HG03280 (cell line): ENCODE results near the gene AMBP.
"Not testable (repeated sequence)": the region's sequence is repeated elsewhere in the genome, so short reads cannot be mapped to it uniquely, and the experiment has no call there.

Source experiments
- ATAC-seq: cut with Tn5 transposase; IDR thresholded peaks from one replicate; pipeline ENCODE4 v1.9.1; 2021; ENCODE audit warnings: mild to moderate bottlenecking, moderate library complexity; ENCODE audit not compliant: unreplicated experiment

Gene AMBP

DNA sequence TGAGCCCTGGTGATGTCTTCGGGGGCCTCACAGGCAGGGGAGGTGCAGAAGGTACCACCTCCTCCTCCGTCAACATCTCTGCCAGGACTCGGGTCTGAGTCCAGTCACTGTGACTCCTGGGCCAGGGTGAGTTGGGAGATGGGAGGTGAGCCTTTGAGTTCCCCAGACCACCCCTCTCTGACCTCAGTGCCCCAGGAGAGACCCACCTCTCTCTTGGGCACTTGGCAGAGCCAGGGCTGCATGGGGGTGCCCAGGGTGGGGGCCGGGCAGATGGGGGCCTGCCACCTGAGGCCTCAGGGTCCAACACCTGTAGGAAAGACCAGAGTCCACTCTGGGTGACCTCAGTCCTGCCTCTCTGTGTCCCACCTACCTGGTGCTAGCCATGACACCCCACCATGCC is 14.2 kb upstream of the AMBP start:
- no peak for ATAC-seq

DNA sequence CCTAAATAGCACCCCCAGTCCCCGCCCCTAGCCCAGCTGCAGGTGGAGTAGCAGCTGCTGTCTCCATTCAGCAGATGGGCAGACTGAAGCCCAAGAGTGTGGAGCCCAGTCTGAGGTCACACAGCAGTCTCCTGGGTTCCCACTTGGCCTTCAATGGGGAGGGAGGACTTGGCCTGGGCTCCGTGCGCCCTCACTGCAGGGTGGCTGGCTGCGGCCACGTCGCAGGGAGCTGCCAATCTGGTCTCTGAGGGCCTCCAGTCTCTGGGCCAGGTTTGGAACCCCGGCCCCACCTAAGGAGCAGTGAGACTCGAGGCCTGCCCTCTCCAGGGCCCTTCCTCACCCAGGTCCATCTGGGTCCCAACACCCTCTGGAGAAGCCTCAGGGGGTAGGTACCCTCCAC is 13.6 kb upstream of the AMBP start:
- no peak for ATAC-seq

DNA sequence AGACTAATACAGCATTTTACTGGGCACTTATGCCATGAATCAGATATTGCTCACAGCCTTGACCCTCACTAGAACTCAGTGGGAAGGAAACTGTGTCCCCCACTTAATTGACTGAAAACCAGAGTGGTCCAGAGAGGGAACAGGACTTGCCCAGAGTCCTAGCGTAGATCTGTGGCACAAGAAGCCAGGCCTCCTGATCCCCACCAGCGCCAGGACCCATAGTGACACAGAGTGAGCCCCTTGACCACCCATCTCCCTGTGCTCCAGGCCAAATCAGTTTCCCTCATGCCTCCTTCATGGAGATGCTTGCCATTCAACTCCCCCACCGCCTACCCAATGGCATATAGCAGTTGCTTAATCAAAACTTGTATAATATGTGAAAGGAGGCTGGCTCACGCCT is 12.7 kb upstream of the AMBP start:
- no peak for ATAC-seq

DNA sequence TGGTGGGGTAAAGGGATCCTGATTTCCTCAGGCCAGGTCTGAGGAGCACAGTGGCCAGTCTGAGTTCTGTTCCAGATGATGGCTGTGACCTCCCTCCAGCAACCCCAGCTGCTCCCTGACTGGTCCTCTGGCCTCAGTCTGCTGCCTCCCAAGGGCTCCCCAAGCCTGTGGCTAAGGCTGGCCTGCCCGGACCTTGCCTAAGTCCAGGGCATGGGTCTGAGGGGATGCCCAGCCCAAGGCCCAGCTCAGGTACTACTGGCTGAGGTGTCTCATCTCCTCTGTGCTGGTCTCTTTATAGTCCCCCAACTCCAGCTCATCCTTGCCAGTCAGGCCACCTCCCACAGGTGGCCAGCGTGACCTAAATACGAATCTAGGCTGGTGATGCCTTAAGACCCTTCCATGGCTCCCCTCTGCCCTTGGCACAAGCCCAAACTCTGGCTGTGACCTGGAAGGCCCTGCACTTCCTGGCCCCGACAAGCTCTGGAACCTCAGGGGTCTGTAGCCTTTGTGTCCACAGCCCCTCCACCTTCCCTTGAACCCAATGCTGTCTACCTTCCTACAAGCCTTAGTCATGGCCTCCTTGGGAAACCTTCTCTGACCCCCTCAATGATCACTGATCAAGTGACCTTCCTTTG is 11.2 kb upstream of the AMBP start:
- no peak for ATAC-seq

DNA sequence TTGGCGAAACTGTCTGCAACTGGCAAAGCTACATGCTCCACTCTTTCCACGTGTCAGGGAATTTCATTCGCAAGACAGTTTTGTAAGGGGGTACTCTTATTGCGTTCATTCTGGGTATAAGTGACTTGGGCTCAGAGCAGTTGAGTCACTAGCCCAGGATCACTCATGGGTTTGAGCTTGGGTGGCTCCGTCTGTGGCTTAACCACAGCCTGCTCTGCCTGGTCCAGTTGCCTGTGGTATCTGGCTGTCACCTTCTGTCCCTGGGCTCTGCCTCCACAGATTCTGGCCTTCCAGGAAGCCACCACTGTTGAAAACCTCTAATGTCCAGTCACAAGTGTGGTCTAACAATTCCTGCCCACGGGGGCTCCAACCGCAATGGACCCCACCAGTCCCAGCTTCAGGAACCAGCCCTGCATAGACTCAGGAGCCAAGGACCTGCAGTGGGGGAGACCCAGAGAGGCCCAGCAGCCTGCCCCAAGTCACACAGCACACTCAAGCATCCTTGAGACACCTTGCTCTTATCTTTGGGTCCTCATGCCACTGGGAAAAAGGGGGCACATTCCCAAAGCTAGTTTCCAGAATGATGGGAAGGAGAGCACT is 10.6 kb upstream of the AMBP start:
- no peak for ATAC-seq

DNA sequence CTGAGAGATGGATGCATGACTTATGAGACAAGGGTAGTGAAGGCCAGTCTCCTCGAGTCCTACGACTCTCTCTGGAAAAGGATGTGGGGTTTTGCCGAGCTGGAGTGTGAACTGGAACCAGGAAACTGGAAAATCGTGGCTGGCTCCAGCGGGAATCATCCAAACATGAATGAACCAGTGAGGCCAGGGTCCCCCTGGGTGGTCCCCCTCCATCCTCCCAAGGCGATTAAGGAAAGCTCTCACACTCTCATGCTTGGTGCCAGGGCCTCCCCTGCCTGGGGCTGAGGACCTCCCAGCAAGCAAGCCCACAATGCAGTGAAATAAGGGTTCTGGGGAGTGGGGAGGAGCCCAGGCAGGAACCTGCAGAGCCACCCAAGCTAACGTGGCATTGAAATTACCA is 9.6 kb upstream of the AMBP start:
- no peak for ATAC-seq

DNA sequence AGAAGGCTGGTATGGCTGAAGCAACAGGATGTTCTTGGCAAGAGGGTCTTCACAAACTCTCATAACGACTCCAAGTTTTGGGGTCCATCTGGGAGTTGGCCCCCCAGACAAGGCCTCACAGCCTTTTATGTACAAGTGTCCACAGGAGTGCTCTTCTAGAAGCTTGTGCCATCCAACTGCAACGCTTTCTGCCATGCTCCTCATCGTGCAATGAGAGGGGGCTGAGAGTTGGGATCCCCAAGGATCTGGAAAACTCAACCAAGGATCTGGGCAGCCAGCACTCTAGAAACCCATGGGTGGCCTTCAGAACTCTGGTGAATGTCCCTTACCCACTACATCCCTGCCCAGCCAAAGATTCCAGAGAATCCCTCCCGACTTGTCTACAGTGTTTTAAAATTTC is 8.5 kb upstream of the AMBP start:
- no peak for ATAC-seq

DNA sequence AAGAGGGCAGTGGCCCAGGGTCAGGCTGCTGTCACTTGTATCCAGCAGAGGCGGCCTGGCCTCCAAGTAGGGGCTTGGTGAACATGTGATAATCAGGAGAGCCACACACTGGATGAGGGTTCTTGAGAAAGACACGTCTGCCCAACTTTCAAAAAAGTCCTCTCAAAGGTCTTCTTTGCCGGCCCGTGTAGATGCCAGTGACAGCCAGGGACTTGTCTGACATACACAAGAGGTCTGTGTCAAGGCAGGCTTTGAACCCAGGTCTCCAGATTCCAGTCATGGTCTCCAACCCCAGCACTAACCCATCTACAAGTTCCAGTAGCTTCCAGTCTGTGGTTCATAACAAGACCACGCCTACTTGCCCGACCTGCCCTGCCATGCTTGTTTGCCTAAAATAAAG is 7.9 kb upstream of the AMBP start:
- no peak for ATAC-seq

DNA sequence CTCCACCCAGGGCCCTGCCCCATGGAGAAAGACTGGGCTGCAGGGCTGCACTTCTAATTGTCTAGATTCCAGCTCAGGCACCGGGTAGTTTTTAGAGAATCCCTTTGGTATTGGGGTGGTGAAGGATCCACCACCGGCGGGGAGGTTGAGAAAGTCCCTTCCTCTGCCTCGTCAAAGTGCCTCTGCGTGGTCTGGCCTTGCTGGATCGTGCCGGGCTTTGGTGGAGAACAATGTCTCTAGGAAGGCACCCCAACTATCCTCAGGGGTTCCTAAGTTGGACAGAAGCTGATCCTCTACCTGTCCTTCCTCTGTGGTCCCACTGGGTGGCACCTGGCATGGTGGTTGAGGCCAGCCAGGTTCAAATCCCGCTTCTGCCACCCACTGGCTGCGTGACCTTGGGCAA is 7.3 kb upstream of the AMBP start:
- ATAC-seq = no peak

DNA sequence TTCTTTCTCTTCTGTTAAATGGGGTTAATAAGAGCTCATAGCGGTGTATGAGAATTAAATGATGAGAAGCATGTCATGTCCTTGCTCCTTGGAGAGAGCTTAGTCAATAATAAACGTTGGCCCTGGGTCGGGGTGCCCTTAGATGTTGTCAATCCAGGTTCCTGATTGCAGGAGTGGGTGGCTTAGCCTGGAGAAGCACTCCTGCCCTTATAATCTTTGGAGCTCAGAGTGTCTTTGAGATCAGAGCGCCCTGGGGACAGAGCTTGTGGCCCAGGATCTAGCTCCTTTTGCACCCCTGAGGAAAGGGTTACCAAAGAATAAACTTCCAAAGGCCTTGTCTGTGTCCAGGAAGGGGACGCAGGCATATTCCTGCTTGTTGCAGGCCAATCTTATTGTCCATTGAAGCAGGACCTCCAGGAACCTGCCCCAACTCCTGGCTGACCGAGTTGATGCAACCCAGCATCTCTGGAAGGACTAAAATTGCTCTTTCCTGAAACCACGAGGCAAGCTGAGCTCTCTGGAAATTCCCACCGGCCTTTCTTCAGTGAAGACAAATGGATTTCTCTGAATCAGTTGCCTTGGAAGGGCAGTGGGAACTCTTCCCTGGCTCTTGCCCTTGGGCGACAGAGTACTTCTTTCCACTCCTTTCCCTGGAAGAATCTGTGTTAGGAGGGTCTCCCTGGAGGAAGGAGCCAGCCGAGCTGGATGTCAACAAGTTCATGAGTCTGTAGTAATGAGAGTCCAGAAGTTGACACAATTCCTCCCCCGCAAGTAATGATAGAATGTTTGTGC is 6.4 kb upstream of the AMBP start:
- ATAC-seq = no peak

DNA sequence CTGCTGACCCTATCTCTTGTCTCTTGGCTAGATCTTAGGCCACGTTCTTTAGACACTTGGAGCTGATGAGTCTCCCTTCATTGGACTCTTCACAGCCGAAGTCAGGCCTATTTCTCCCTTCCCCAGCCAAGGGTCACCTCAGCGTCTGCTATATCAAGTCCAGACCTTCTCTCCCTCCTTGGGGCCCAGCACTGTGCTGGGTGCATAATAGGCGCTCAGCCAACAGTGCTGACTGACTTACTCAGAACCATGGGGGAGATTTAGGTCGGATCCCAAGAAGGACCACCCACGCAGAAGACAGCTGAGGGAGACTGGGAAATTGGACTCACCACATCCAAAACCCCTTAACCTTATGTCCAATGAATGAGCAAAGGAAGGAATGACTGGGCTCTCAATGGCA is 5.6 kb upstream of the AMBP start:
- no peak for ATAC-seq

DNA sequence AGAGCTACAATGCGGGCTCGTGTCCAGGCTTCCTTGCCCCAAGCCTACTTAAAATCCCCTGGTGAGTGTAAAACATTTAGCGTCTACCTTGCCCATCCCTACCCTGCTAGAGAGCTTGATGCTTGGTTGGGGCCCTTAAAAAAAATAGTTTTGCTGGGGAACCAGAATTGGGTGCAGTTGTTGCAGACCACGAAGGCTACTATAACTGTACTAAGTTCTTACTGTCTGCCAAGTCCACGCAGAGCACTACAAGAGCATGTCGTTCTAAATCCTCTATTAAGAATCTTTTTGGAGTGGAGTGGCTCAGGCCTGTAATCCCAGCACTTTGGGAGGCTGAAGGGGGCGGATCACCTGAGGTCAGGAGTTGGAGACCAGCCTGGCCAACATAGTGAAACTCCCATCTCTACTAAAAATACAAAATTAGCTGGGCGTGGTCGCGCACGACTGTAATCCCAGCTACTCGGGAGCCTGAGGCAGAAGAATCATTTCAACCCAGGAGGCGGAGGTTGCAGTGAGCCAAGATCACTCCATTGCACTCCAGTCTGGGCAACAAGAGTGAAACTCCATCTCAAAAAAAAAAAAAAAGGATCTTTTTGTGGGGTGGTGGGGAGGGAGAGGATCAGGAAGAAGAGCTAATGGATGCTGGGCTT is 4.8 kb upstream of the AMBP start:
- ATAC-seq = not testable (repeated sequence)

DNA sequence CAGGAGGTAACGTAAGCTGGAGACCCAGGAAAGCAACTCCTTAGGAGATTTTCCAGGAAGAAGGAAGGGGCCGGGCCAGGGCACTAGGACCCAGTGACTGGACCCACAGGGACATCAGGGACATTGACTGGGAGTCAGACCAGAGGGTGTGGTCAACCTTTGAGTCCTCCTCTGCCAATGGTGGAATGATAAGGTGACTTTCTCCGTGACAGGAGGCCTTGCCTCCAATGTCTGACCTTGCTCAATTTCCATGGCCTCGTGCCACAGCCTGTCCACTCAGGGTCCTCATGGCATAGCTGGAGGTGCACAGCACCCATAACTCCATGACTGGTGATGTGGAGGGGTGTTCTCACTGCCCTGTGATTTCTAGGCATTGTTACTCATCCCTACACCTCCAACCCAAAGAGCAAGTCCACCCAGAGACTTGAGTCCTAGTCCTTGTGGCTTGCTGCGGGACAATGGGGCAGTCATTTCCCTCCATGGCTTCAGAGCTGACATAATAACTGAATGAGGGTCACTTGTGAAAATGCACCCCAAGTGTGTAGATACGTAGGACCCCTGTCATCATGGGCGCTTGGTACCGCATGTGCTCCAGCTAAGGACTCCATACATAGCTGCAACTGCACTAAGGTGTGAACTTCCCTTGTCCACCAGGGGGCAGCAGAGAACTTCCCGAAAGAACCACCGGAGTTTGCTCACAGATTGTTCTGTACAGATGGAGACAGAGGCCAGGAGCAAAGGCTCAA is 4.1 kb upstream of the AMBP start:
- ATAC-seq = peak; percentile 91

DNA sequence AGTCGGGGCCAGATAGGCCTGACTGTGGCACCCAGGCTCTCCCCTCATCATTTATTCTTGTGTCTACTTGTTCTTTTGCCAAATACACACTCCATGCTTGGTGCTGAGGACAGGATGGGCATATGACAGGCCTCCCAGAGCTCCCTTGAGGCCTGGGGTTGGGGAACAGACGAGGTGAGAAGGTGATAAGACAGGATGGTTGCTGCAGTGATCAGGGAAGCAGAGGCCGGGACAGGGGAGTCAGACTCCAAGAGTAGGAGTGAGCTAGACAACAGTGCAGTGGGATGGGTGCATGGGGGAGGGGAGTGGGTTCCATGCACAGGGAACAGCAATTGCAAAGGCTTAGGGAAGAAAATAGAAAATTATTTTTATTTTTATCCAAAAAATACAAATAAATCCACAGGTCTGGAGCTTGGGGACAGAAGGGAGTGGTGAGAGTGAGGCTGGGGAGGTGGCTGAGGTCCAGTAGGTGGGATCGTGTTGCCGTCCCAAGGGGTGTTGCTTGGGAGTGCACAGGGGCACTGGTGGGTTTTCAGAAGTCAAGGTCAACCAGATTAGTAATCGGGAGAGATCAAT is 3.4 kb upstream of the AMBP start:
- ATAC-seq = no peak

DNA sequence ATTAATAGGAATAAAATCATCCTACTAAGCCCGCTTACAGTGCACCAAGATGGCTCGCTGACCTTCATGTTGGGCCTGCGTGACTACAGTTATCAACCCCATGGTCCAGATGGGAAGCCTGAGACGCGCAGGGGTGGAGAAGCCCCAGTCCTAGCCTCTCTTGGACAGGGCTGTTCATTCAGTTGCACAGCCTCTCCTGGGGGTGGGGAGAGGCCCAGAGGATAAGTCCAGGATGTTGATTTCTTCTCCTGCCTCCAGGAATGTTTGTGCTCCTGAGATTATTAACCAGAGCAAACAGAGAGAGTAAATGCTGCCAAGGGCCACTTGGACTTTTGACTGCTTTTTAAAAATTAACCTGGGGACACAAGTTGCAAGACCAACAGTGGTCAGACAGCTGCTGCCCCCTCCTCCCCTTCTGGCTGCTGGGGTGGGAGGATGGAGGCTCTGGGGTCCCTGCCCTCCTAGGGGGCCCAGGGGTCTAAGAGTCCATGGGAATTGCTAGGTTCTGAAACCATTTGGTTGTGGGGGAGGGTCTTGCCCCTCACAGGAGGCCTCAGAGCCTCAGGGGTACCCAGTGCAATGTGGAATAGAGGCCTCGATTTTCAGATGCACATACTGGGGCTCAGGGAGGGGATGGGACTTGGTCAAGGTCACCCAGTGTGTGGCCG is 2.8 kb upstream of the AMBP start:
- no peak for ATAC-seq

DNA sequence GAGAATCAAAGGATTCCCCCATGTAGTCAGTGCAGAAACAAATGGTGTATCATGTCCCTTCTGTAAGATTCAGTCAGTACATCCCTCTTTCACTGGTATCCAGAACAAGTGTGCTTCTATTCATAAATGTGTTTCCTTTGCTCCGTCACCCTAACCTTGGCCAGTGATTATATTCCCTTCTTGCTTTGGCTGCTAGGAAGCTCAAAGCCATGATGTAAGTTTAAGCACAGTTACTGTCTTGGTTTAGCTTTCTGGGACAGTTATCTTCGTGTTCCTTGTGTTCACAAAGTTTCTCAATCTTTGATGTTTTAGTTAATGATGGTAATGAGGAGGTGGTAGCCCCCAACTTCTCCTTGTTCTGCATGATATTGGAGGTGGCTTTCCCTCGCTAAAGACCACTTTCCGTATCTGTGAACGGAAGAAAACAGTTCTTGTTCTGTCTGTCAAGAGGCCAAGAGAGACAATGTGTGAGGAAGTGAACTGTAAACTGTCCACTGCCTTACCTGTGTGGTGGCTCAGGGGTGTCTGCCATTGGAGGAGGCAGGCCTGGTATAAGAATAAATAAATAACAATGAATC is 2.2 kb upstream of the AMBP start:
- ATAC-seq = no peak

DNA sequence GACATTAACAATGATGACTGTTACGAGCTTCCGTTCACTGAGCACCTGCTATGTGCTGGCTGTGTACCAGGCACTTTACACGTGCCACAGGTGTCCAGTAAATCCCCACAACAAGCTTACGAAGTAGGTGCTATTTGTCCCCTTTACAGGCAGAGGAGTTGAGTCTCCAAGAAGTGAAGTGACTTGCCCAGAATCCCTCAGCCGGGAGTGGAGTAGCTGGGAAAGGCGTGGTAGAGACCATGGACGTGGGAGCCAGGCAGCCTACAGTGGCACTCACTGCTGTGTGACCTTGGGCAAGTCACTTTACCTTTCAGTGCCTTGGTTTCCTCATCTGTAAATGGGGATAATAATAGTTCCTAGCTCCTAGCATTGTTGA is 669 bp upstream of the AMBP start:
- no peak for ATAC-seq

DNA sequence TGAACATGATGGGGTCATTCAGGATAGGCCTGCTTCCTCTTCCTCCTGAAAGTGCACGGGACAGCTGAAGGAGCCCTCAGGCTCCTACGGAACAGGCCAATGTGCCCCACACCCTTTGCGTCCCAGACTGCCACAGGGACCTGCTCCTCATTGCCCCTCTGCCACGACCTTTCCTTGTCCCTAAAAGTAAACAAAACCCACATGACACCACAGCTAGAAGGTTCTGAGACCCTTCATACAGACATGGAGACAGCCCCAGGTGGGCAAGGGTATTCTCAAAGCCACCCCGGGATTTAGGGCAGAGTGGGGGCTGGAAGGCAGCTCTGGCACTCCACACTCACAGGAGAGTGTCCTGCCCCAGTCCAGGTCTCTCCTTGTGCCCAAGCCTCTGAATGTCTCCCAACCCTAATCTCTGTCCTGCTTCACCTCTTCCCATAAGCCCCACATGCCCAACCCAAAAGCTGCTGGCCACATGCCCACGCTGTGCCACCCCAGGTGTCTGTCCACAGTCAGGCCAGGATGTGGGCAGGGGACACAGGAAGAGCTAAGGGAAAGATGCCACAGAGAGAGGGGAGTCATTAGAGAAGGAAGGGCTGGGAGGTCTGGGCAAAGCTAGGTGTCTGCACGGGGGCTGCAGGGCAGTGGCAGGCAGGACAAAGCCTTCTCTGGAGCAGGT is 800 bp downstream of the AMBP start:
- no peak for ATAC-seq
